Subcutaneous preadipocyte (primary cell): Measurements from ENCODE around the gene SNX9. TPM values are rescaled to one million over a fixed set of nuclear protein-coding genes. Genes with fewer than 3 reads are reported as not detected.

Experiments used
- small RNA-seq: library from RNA; depleted of rRNA; stranded (forward); fragments of <200 nt; gene quantifications from one replicate; pipeline ENCODE3, GENCODE V24; 2012
- total RNA-seq: library from RNA; depleted of rRNA; stranded (reverse); fragments of >200 nt; gene quantifications from 2 replicates; pipeline ENCODE4 v1.2.3, GENCODE V29; 2012

SNX9 gene
- 58.5 and 65.0 TPM in 2 replicates for total RNA-seq

DNA sequence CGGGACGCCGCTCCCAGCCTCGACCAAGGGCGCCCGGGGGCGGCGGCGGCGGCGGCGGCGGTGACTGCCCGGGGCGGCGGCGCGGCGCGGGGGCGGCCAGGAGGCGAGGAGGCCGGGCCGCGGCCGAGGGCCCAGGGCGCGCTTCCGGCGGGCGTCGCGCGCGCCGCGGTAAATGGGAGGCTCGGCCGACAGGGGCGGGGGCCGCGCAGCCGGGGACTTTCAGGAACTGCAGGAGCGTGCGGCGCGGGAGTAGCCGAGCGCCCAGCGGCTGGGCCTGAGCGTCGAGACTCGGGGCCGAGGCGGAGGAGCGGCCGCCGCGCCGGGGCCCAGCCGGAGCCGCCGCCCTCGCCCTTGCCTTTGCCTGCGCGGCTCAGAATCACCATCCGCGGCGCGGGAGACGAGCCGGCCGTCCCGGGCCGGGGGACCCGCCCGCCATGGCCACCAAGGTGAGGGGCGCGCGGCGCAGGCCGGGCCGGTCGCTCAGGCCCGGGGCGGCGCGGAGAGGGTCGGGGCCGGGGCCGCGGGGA is at the start of gene SNX9:
Gene SNX9 (plus strand): TSS at position 246 of the 527 bp plus-strand sequence. CDS start 189 bp downstream, at position 435.

DNA sequence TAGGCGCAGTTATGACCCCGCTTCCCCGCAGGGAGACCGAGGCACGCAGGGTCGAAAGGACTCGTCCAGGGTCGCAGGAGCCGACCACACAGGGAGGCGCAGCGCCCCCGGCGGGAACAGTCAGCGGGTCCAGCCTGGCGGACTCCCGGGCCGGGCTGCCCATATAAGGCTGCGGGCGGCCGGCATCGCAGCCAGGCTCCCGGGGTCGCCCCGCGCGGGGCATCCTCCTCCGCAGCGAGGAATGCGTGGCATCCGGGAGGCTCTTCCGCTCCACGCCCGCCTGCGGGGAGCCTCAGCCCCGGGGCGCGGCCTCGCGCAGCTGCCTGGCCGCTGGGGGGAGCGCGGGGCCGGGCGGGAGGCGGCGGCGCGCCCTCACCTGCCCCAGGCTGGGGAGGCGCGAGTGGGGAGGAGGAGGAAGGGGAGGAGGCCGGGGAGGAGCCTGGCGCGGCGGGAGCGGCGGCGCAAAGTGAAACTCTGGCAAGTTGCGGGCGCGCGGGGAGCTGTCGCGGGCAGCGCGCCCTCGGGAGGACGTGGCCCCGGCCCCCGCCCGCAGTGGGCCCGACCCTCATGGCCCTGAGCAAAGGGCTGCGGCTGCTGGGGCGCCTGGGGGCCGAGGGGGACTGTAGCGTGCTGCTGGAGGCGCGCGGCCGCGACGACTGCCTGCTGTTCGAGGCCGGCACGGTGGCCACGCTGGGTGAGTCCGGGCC is 158.5 kb downstream of the SNX9 start, which contains the start of gene SYNJ2:
Gene SYNJ2 (plus strand): TSS at position 469 of the 707 bp plus-strand sequence. CDS start 99 bp downstream, at position 568.

Small RNAs within 50 kb of the gene (small RNA-seq; reads per million reads assigned to genes)
- gene HSPE1P26 (not detected), gene RNU6-786P (not detected)

Other genes starting within 250 kb of the SNX9 start
- gene SYNJ2, start 158.6 kb downstream of the SNX9 start, total RNA-seq: 30.1 and 45.5 TPM in 2 replicates